ENCODE data around the gene TNFSF8. TPM values are rescaled to one million over a fixed set of nuclear protein-coding genes. Genes with fewer than 3 reads are reported as not detected.

TNFSF8 gene, protein sequence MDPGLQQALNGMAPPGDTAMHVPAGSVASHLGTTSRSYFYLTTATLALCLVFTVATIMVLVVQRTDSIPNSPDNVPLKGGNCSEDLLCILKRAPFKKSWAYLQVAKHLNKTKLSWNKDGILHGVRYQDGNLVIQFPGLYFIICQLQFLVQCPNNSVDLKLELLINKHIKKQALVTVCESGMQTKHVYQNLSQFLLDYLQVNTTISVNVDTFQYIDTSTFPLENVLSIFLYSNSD
- not detected in 2 replicates for total RNA-seq (2014; rRNA removed; shearing (Covaris generic))
- polyA plus RNA-seq (2014; cell fraction: nucleus; rRNA removed), result not detected in 2 replicates

- no peak for DNase-seq (ENCODE audit: extremely low read depth, low read depth)
Observed at GRCh38 chr9:114930056-114930812, at the start of gene TNFSF8. Gene TNFSF8, minus strand, starts transcription at chr9:114930591. Its CDS starts 288 bp downstream, at chr9:114930303.

DNA sequence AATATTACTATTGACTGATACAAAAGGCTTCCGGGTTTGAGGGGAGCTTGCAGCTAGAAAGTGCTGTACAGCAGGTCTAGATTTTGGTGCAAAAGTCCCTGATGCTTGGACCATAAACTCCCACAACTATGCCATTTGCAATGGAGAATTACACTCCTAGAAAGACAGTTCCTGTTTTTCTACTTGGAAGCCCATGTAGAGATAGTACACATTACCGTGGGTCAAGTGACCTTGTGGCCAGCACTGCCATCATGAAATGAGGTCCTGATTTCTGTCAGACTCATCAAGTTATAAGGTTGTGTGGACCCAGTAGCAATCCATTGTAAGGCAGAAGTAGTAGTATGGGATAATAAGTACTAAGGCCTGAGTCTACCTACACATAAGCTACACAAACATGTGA, 42.8 kb upstream of the TNFSF8 start:
- no peak for DNase-seq (ENCODE audit: extremely low read depth, low read depth)

DNA sequence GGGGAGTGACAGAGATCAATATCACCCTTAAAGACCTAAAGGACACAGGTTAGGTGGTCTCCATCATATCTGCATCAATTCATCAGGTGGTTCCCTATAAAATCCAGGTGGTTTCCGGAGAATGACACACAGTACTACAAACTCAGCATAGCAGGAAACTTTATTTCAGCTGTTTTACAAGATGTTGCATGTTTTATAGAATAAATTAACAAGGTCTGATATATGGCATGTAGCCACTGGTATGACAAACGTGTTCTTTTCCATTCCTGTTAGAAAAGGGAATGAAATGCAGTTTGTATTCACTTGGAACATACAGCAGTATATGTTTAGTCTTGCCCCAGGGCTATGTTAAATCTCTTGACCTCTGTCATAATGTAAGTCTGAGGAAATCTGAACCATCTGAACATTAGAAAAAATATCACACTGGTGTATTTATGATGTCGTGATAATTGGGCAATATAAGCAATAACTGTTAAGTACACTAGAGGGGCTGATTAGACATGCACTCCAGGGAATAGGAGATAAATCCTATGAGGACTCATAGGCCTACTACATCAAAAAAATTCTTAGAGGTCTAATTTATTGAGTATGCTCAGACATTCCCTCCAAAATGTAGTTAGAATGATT, 42.2 kb upstream of the TNFSF8 start:
- no peak for DNase-seq (ENCODE audit: extremely low read depth, low read depth)

DNA sequence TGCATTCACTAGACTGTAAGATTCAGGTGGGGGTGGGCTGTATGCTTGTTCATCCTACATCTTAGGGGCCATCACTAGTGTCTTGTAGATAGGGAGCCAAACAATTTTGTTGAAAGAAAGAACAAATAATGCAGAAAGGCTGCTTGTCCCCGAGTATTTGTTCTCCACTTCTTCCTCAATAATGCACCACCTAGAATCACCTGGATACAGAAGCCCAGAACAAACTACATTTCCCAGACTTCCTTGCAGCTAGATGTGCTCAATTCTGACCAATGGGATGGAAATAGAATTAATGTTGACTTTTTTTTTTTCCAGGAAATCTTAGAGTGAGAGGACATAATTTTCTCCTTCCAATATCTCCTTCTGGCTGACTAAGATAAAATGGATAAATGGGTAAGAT, 38.9 kb upstream of the TNFSF8 start:
- DNase-seq (ENCODE audit: extremely low read depth, low read depth), result no peak

- DNase-seq (ENCODE audit: extremely low read depth, low read depth), result no peak
Observed at GRCh38 chr9:114968671-114969070, 38.3 kb upstream of the TNFSF8 start.

- no peak for DNase-seq (ENCODE audit: extremely low read depth, low read depth)
Observed at GRCh38 chr9:114965564-114965963, 35.2 kb upstream of the TNFSF8 start.

- DNase-seq (ENCODE audit: extremely low read depth, low read depth), result no peak
Observed at GRCh38 chr9:114962809-114963208, 32.4 kb upstream of the TNFSF8 start.

GRCh38 chr9:114960276-114960675, 29.9 kb upstream of the TNFSF8 start:
- no peak for DNase-seq (ENCODE audit: extremely low read depth, low read depth)

GRCh38 chr9:114958844-114959235, 28.4 kb upstream of the TNFSF8 start:
- DNase-seq (ENCODE audit: extremely low read depth, low read depth), result no peak

DNA sequence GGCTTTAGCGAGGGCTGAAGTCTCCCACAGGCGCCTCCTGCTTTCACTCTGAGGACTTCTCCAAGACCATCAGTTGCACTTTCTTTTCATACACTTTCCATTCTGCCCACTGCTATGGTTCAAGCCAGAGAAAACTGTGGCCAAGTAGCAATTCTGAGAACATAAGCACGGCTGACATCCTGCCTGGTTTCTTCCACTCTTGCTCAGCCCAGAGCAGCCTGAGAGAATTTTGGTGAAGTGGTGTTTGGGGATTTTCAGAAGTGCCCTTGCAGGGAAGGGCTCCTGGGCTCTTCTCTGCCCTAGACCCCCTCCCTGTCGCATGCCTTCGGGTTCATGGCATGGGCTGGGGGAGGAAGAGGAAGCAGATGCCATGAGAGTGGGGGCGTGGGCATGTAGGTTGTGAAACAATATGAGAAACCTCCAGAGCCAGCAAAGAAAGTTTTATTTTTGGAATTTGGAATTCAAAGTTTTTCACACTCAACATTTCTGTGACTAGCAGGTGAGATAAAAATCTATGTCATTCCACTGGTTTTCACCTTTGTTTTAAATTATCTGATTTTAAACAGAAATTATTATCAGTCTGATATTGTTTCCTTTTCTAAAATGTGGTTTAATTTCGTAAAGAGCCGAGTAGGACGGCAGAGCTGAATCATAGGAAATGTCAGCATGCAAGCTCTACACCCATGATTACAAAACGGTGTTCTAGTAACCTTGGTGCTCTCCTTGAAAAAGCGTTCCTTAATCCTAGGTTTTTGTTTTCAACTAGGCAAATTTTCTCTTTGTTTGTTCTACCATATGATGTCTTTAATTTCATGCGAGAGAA, 27.8 kb upstream of the TNFSF8 start:
- no peak for DNase-seq (ENCODE audit: extremely low read depth, low read depth)

DNA sequence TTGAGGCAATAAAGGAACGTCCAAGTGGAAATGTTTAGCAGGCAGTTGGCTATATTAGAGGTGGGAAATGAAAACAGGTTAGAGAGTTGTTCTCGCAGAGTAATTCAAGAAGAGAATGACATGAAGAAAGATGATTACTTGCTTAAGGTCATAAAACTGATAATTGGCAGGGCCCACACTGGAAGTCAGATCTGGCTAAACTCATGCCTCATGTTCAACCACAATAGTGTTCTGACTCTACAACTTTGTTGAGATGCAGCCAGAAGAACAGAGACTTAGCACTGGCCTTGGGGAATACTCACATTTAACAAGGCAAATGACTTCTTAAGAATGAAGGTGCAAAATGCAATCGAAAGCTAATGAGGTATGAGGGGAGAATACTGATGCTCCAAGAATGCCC, 27.2 kb upstream of the TNFSF8 start:
- no peak for DNase-seq (ENCODE audit: extremely low read depth, low read depth)

DNA sequence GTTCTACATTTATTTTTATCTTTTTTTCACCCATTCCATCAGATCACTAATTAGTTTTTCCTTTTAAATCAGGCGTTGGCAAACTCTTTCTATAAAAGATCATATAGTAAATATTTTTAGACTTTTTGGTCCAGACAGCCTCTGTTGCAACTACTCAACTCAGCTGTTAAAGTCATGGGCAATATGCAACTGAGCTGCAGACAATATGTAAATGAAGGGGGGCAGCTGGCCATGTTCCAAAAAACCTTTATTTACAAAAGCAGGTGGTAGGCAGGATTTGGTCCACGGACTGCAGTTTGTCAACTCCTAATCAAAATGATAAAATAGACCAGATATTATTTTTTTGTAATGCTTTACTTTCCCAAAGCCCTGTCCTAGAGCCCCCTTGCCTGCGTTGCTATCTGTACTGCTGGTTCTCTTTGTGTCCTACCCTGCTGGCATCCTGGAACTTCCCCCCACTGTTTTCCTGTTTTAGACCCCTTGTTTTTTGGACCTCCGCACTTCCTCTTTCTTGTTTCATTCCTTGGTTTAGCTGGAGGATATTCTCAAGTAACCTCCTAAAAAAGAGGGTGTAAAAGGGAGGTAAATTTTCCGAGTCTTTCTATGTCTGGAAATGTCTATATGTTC, 24.7 kb upstream of the TNFSF8 start:
- DNase-seq (ENCODE audit: extremely low read depth, low read depth), result no peak

DNA sequence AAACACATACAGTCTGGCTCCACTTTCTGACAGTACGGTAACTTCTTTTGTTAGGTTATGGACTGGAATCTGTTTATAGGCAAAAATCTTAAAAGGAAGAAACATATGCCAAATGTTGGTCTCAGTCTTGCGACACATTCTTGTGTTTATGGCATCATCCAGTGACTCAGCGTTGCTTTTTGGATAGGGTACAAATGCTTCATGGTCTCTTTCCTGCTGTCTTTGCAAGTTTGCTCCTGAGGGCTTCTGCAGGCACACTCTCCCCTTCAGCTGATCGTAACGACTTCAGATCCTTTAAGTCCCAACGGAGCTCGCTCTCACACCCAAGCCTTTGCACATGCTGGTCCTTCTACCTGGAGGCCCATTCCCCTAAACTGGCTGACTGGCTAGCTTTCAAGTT, 23.6 kb upstream of the TNFSF8 start:
- DNase-seq (ENCODE audit: extremely low read depth, low read depth), result peak; percentile 30

DNA sequence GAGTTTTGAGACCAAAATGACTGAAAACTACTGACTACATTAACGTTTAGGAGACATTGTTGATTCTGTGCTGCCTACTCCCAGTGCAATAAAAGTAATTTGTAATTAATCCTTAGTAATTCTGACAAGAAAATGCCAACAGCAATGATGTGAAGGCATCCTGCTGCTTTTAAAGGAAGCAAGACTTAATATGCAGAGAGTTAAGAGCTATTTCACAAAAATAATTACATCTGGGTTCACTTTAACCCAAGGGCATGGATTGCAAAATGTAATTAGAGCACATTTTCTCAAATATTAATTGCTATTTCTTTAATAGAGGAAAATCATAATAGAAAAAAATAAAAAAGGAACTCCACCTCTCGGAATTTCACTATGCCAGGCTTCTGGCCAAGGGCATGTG, 22.7 kb upstream of the TNFSF8 start:
- DNase-seq (ENCODE audit: extremely low read depth, low read depth), result no peak

DNA sequence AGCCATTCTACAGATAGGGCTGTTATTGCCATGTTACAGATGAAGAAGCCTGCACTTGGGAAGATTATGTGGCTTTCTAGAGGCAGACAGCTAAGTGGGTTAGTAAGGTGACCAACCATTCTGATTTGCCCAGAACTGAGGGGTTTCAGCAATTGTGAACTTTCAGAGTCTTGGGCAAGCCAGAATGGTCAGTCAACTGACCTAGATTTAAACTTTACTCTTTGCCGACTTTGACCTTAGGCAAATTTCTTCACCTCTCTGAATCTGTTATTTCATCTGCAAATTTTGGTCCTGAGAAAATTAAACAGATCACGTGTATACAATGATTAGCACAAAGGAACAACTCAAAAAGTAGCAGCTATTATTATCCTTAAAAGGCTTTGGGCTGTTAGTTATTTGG, 20.4 kb upstream of the TNFSF8 start:
- DNase-seq (ENCODE audit: extremely low read depth, low read depth), result no peak

DNA sequence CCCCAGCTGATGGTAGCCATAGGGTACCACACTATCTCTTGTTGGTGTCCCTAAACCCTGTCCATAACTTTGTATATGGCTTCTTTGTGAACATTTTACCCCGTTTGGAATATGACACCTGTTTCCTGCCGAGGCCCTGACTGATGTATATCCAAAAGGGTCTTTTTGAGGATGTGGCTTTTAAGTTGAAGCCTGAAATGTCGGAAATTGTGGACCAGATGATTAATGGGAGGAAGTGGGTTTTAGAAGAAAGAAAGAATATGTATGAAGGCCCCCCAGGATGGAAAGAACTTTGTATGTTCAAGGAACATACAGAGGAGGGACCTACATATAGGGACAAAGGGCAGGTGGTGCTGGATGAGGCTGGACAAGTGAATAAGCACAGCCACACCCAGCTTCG, 16.7 kb upstream of the TNFSF8 start:
- no peak for DNase-seq (ENCODE audit: extremely low read depth, low read depth)

GRCh38 chr9:114945616-114946412, 15.4 kb upstream of the TNFSF8 start:
- DNase-seq (ENCODE audit: extremely low read depth, low read depth), result no peak

GRCh38 chr9:114941376-114941775, 11.0 kb upstream of the TNFSF8 start:
- DNase-seq (ENCODE audit: extremely low read depth, low read depth), result no peak

DNA sequence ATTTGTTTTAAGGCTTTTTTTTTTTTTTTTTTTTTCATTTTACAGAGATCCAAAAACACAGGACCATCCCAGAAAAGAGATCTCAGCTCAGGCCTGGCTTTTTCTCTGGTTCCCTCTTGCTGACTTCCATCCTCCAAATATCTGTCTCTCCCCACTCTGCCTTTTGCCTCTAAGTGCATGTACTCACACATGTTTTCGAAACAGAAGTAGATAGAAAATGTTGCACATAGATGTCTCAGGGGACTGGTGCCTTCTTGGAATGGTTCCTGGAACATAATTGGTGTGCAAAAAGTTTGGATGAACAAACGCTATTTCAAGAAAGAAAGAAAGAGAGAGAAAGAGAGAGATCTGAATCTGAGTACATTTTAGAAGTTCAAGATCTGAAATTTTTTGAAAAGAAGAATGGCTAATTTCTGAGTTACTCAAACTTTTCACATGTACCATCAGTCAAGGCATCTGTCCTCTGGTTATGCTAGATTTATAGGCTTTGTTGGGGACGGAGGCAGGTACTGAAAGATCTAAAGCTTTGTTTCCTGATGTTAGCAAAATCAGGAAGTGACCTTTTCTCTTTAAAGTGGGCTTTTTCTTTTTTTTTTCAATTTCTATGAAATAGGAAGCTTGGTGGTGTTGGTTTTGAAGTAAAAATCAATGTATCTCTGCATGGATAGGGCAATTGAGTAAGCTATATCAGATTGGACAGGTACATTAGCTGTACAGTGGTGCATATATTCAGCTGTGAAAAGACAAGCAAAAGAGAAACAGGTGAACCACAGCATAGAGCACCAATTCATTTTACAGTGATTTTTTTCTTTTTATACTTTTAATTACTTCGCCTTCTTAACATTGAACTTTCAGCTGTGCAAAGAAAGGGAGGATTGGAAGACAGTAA, 8.5 kb upstream of the TNFSF8 start:
- no peak for DNase-seq (ENCODE audit: extremely low read depth, low read depth)

Data from NCI-H460 (cell line).